HFF-Myc (cell line): ENCODE measurements around the gene FUT3.
A peak's percentile ranks its signal among the peaks of the same experiment; 100 is the strongest.

Experiments
- DNase-seq: peaks from one replicate; pipeline ENCODE4 v3.0.0-alpha.2; 2011; ENCODE audit warnings: low read depth; ENCODE audit errors: extremely low read depth
- H3K4me3 ChIP-seq: replicated peaks from 2 replicates; pipeline ENCODE4 v1.5.1; 2011; ENCODE audit warnings: low read depth, mild to moderate bottlenecking, control low read depth, low read length
- TF ChIP-seq, protein P1 (sequence below): IDR thresholded peaks from 2 replicates; pipeline ENCODE4 v1.5.1; 2012; ENCODE audit warnings: mild to moderate bottlenecking, low read depth, low read length, control low read depth; ENCODE audit errors: missing control alignments

The FUT3 gene

GRCh38 chr19:5809053-5809452 is 42.2 kb downstream of the FUT3 start:
- TF ChIP-seq, protein P1, sequence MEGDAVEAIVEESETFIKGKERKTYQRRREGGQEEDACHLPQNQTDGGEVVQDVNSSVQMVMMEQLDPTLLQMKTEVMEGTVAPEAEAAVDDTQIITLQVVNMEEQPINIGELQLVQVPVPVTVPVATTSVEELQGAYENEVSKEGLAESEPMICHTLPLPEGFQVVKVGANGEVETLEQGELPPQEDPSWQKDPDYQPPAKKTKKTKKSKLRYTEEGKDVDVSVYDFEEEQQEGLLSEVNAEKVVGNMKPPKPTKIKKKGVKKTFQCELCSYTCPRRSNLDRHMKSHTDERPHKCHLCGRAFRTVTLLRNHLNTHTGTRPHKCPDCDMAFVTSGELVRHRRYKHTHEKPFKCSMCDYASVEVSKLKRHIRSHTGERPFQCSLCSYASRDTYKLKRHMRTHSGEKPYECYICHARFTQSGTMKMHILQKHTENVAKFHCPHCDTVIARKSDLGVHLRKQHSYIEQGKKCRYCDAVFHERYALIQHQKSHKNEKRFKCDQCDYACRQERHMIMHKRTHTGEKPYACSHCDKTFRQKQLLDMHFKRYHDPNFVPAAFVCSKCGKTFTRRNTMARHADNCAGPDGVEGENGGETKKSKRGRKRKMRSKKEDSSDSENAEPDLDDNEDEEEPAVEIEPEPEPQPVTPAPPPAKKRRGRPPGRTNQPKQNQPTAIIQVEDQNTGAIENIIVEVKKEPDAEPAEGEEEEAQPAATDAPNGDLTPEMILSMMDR: no peak
- DNase-seq: no peak
- no peak overlapping the region for H3K4me3 ChIP-seq

DNA sequence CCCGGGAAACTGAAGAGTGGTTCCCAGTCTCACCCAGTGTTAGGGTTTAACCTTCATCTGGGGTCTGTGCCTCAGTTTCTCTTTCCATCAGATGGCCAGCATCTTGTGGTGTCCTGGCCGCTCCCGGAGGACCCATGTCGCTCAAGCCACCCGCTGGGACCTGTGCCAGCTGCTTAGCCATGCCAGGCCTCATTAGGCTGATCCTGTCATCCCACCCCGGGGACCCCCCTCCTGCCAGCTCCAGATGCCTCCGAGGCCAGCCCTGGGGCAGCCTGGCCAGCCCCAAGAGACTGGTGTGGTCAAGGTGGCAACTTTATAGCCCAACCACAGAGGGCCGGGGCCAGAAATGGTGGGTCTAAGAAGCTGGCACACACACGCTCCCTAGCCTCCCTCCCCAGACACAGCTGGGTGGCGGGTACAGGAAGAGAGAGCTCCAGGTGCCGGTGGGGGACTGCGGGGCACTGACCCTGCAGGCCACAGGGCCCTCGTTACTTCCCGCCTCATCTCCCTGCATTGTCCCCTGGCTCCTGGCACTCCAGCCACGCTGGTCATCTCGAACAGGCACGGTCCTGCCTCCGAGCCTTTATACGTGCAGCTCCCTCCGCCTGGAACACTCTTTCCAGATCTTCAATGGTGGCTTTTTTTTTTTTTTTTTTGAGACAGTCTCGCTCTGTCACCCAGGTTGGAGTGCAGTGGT is 43.0 kb downstream of the FUT3 start:
- TF ChIP-seq, protein P1: no peak
- H3K4me3 ChIP-seq: no peak overlapping the region
- no peak for DNase-seq

GRCh38 chr19:5806905-5807304 is 44.3 kb downstream of the FUT3 start:
- no peak overlapping the region for H3K4me3 ChIP-seq
- no peak for DNase-seq

DNA sequence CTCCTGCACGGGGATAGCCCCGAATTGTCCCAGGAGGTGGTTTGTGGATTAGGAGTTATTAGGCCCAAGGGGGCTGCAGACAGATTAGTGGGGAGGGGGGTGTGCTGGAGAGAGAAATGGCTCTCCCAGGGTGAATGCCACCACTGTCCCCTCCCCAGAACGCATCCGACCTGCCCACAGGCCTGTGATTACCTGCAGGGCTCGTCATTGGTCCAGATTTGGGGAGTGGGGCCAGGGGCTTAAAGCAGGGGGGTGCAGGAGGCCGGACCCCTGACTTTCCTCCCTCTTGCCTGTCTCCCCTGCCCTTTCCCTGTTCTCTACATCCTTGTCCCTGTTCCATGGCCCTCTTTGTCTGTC is 45.1 kb downstream of the FUT3 start:
- peak overlapping the region; percentile 48 for H3K4me3 ChIP-seq
- DNase-seq: no peak
- TF ChIP-seq, protein P1: no peak

More at GRCh38 chr19:5806905-5807304, 44.3 kb downstream of the FUT3 start:
- TF ChIP-seq, protein P1: no peak

GRCh38 chr19:5805462-5806132 is 45.7 kb downstream of the FUT3 start:
- TF ChIP-seq, protein P1: peak; percentile 80
- peak overlapping the region; percentile 48 for H3K4me3 ChIP-seq
- no peak for DNase-seq

- TF ChIP-seq, protein P1: no peak
- H3K4me3 ChIP-seq: peak within 1 kb of the TSS; percentile 48
- DNase-seq: no peak
Observed at GRCh38 chr19:5804516-5805461, 46.5 kb downstream of the FUT3 start, which contains the start of gene NRTN. Gene NRTN, plus strand, starts transcription at chr19:5805067. Its CDS starts 19,099 bp downstream, at chr19:5824166.
